ENCODE measurements around the gene SMARCAD1.
"Not testable (repeated sequence)": the region's sequence is repeated elsewhere in the genome, so short reads cannot be mapped to it uniquely, and the experiment has no call there.

Gene SMARCAD1

GRCh38 chr4:94329933-94330332, 122.3 kb downstream of the SMARCAD1 start:
- Histone ChIP-seq H3K27me3 (ENCODE audit: control insufficient read depth, insufficient read depth, low read length) (no peaks in the 10 kb centered on the region), H3K27ac (ENCODE audit: low read depth, low read length) (no peak overlapping the region), H3K9me3 (ENCODE audit: control insufficient read depth, insufficient read depth, low read length) (peaks cover 26% of the 10 kb centered on the region), H3K9ac (ENCODE audit: low read depth, low read length) (no peak overlapping the region), H3K4me3 (ENCODE audit: low read depth, low read length) (no peak overlapping the region), H3K4me1 (ENCODE audit: control insufficient read depth, insufficient read depth, low read length) (peaks cover 4% of the 10 kb centered on the region; the same call in 1 of the 2 replicates), H3K36me3 (ENCODE audit: control insufficient read depth, insufficient read depth, low read length) (no peaks in the 10 kb centered on the region)

DNA sequence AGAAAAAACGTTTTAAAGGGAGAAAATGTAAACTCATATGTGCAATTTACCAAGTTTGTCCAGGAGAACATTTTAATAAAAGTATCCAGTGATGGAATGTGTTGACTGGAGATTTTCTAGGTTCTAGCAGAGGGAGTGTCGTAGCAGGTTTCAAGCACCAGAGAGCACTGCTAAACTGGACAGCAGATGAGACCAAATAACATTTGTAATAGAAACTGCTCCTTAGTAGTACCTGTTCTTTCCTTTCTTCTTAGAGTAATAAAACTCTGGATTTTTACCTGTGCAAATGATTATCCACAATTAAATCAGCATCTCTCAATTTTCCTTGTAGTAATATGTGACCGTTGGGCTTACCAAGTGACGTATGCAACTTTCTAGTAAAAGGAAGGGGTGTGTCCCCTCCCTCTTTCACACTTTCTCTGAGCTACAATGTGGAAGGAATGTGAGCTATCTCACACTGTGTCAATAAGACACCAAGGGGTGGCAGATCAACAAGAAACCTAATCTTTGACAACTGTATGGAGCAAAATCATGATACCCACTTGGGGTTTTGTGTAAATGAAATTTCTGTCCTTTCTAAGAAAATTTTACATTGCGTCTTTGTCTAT, 125.4 kb downstream of the SMARCAD1 start:
- peaks cover 4% of the 10 kb centered on the region; the same call in 1 of the 2 replicates for H3K4me1 ChIP-seq (ENCODE audit: control insufficient read depth, insufficient read depth, low read length)
- H3K9me3 ChIP-seq (ENCODE audit: control insufficient read depth, insufficient read depth, low read length) = no peaks in the 10 kb centered on the region
- no peaks in the 10 kb centered on the region for H3K36me3 ChIP-seq (ENCODE audit: control insufficient read depth, insufficient read depth, low read length)
- no peaks in the 10 kb centered on the region for H3K27me3 ChIP-seq (ENCODE audit: control insufficient read depth, insufficient read depth, low read length)
- no peak overlapping the region for H3K9ac ChIP-seq (ENCODE audit: low read depth, low read length)
- no peak overlapping the region for H3K27ac ChIP-seq (ENCODE audit: low read depth, low read length)
- H3K4me3 ChIP-seq (ENCODE audit: low read depth, low read length) = no peak overlapping the region

DNA sequence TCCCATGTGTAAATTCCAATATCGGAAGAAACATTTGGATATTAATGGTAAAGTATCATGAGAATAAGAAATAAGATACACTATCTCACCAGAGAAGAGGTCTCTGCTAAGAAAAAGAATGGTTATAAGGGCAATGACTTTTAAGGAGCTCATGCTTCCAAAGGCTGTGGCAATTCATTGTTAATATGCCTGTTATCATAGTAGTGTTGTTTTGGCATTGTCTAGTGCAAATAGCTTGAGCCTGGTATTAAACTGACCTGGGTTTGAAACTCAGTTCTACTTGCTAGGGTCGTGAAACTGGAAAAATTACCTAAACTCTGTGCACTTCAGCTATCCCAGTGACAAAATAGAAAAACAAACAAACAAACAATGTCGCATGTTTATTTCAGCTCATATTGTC, 126.2 kb downstream of the SMARCAD1 start:
- Histone ChIP-seq H3K9me3 (ENCODE audit: control insufficient read depth, insufficient read depth, low read length) (no peaks in the 10 kb centered on the region), H3K27me3 (ENCODE audit: control insufficient read depth, insufficient read depth, low read length) (no peaks in the 10 kb centered on the region), H3K27ac (ENCODE audit: low read depth, low read length) (no peak overlapping the region), H3K4me1 (ENCODE audit: control insufficient read depth, insufficient read depth, low read length) (peaks cover 4% of the 10 kb centered on the region; the same call in 1 of the 2 replicates), H3K4me3 (ENCODE audit: low read depth, low read length) (no peak overlapping the region), H3K36me3 (ENCODE audit: control insufficient read depth, insufficient read depth, low read length) (no peaks in the 10 kb centered on the region), H3K9ac (ENCODE audit: low read depth, low read length) (no peak overlapping the region)

GRCh38 chr4:94334476-94334875, 126.8 kb downstream of the SMARCAD1 start:
- Histone ChIP-seq H3K9ac (ENCODE audit: low read depth, low read length) (no peak overlapping the region), H3K9me3 (ENCODE audit: control insufficient read depth, insufficient read depth, low read length) (no peaks in the 10 kb centered on the region), H3K4me3 (ENCODE audit: low read depth, low read length) (no peak overlapping the region), H3K36me3 (ENCODE audit: control insufficient read depth, insufficient read depth, low read length) (no peaks in the 10 kb centered on the region), H3K4me1 (ENCODE audit: control insufficient read depth, insufficient read depth, low read length) (peaks cover 4% of the 10 kb centered on the region; the same call in 1 of the 2 replicates), H3K27me3 (ENCODE audit: control insufficient read depth, insufficient read depth, low read length) (no peaks in the 10 kb centered on the region), H3K27ac (ENCODE audit: low read depth, low read length) (no peak overlapping the region)

DNA sequence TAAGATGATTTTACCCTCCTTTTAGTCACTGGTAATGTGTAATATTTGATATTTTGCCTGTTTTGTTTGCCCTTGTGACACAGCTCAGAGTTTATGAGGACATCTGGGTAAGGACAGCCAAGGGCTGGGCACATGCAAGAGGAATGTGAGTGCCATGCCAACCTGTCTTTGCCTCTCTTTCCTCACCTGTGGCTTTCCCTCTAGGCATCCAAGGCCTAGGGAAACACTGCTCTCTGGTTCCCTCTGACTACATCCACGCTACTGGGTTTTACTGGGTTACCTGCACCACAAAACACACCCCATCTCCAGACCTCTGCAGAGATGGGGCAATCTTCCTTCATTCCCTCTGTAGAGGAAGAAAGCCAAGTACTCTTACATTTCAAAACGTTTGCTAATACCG, 127.3 kb downstream of the SMARCAD1 start:
- H3K27me3 ChIP-seq (ENCODE audit: control insufficient read depth, insufficient read depth, low read length) = no peaks in the 10 kb centered on the region
- no peaks in the 10 kb centered on the region for H3K9me3 ChIP-seq (ENCODE audit: control insufficient read depth, insufficient read depth, low read length)
- H3K27ac ChIP-seq (ENCODE audit: low read depth, low read length) = no peak overlapping the region
- H3K4me3 ChIP-seq (ENCODE audit: low read depth, low read length) = no peak overlapping the region
- H3K9ac ChIP-seq (ENCODE audit: low read depth, low read length) = no peak overlapping the region
- no peaks in the 10 kb centered on the region for H3K36me3 ChIP-seq (ENCODE audit: control insufficient read depth, insufficient read depth, low read length)
- H3K4me1 ChIP-seq (ENCODE audit: control insufficient read depth, insufficient read depth, low read length) = peaks cover 4% of the 10 kb centered on the region; the same call in 1 of the 2 replicates

GRCh38 chr4:94336303-94336702, 128.6 kb downstream of the SMARCAD1 start:
- no peak overlapping the region for H3K4me3 ChIP-seq (ENCODE audit: low read depth, low read length)
- H3K36me3 ChIP-seq (ENCODE audit: control insufficient read depth, insufficient read depth, low read length) = no peaks in the 10 kb centered on the region
- no peak overlapping the region for H3K27ac ChIP-seq (ENCODE audit: low read depth, low read length)
- H3K9ac ChIP-seq (ENCODE audit: low read depth, low read length) = no peak overlapping the region
- no peaks in the 10 kb centered on the region for H3K27me3 ChIP-seq (ENCODE audit: control insufficient read depth, insufficient read depth, low read length)
- no peaks in the 10 kb centered on the region for H3K9me3 ChIP-seq (ENCODE audit: control insufficient read depth, insufficient read depth, low read length)
- peaks cover 4% of the 10 kb centered on the region; the same call in 1 of the 2 replicates for H3K4me1 ChIP-seq (ENCODE audit: control insufficient read depth, insufficient read depth, low read length)

DNA sequence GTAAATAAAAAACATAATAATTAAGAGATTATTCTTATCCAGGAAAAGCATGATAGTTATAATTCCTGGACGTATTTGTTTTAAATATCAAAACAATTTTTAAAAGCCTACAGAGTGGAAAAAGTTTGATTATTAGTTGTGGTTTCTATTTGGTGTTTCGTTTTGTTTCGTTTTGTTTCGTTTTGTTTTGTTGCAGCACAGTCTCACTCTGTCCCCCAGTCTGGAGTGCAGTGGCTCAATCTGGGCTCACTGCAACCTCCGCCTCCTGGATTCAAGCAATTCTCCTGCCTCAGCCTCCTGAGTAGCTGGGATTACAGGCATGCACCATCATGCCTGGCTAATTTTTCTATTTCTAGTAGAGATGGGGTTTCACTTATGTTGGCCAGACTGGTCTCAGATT, 129.1 kb downstream of the SMARCAD1 start:
- H3K27me3 ChIP-seq (ENCODE audit: control insufficient read depth, insufficient read depth, low read length) = not testable (repeated sequence)

GRCh38 chr4:94338681-94339351, 131.2 kb downstream of the SMARCAD1 start:
- no peaks in the 10 kb centered on the region for H3K4me1 ChIP-seq (ENCODE audit: control insufficient read depth, insufficient read depth, low read length)
- H3K4me3 ChIP-seq (ENCODE audit: low read depth, low read length) = no peak overlapping the region
- no peaks in the 10 kb centered on the region for H3K36me3 ChIP-seq (ENCODE audit: control insufficient read depth, insufficient read depth, low read length)
- no peak overlapping the region for H3K9ac ChIP-seq (ENCODE audit: low read depth, low read length)
- no peaks in the 10 kb centered on the region for H3K9me3 ChIP-seq (ENCODE audit: control insufficient read depth, insufficient read depth, low read length)
- H3K27me3 ChIP-seq (ENCODE audit: control insufficient read depth, insufficient read depth, low read length) = no peaks in the 10 kb centered on the region
- H3K27ac ChIP-seq (ENCODE audit: low read depth, low read length) = no peak overlapping the region

More for the DNA sequence above, 129.1 kb downstream of the SMARCAD1 start:
- H3K27ac ChIP-seq (ENCODE audit: low read depth, low read length); H3K4me1 ChIP-seq (ENCODE audit: control insufficient read depth, insufficient read depth, low read length); H3K9me3 ChIP-seq (ENCODE audit: control insufficient read depth, insufficient read depth, low read length); H3K4me3 ChIP-seq (ENCODE audit: low read depth, low read length); H3K36me3 ChIP-seq (ENCODE audit: control insufficient read depth, insufficient read depth, low read length); H3K9ac ChIP-seq (ENCODE audit: low read depth, low read length): not testable (repeated sequence)

DNA sequence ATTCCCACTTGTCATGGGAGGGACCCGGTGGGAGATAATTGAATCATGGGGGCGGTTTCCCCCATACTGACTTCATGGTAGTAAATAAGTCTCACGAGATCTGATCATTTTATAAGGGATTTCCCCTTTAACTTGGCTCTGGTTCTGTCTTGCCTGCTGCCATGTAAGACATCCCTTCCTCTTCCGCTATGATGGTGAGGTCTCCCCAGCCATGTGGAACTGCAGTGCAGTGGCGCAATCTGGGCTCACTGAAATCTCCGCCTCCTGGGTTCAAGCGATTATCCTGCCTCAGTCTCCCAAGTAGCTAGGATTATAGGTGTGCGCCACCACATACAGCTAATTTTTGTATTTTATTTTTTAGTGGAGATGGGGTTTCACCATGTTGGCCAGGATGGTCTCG, 132.1 kb downstream of the SMARCAD1 start:
- H3K9ac ChIP-seq (ENCODE audit: low read depth, low read length) = no peak overlapping the region

More for the DNA sequence above, 132.1 kb downstream of the SMARCAD1 start:
- Histone ChIP-seq H3K4me1 (ENCODE audit: control insufficient read depth, insufficient read depth, low read length) (no peaks in the 10 kb centered on the region), H3K36me3 (ENCODE audit: control insufficient read depth, insufficient read depth, low read length) (no peaks in the 10 kb centered on the region), H3K27ac (ENCODE audit: low read depth, low read length) (no peak overlapping the region), H3K9me3 (ENCODE audit: control insufficient read depth, insufficient read depth, low read length) (no peaks in the 10 kb centered on the region), H3K27me3 (ENCODE audit: control insufficient read depth, insufficient read depth, low read length) (no peaks in the 10 kb centered on the region), H3K4me3 (ENCODE audit: low read depth, low read length) (no peak overlapping the region)
